Thymus (tissue), 11 donors: Measurements from ENCODE around the gene EVC. TPM values are rescaled to one million over a fixed set of nuclear protein-coding genes. Genes with fewer than 3 reads are reported as not detected.

Experiments
- DNase-seq, 9 donors: peaks; one replicate each; pipeline ENCODE4 v3.0.0-alpha.2; 2013; ENCODE audit warnings: low spot score in 9 of 9, low read depth in 6 of 9, missing footprints in 1 of 9
- H3K27ac ChIP-seq, 2 donors: one replicate each; pipeline ENCODE4 v1.5.1; 2013; ENCODE audit warnings: control low read depth in 1 of 2, low read depth in 1 of 2, low read length in 1 of 2, mild to moderate bottlenecking in 1 of 2, moderate library complexity in 1 of 2
- H3K27me3 ChIP-seq, 2 donors: one replicate each; pipeline ENCODE4 v1.5.1; 2013; ENCODE audit warnings: low read length in 1 of 2; ENCODE audit not compliant: control insufficient read depth in 2 of 2, insufficient read depth in 1 of 2
- H3K36me3 ChIP-seq, 2 donors: one replicate each; pipeline ENCODE4 v1.5.1; 2013; ENCODE audit warnings: low read length in 1 of 2, mild to moderate bottlenecking in 1 of 2, moderate library complexity in 1 of 2; ENCODE audit not compliant: control insufficient read depth in 2 of 2, insufficient read depth in 2 of 2
- H3K4me1 ChIP-seq, 2 donors: one replicate each; pipeline ENCODE4 v1.5.1; 2013; ENCODE audit warnings: low read length in 2 of 2; ENCODE audit not compliant: control insufficient read depth in 2 of 2, insufficient read depth in 2 of 2
- H3K4me3 ChIP-seq, 2 donors: one replicate each; pipeline ENCODE4 v1.5.1; 2013; ENCODE audit warnings: low read length in 2 of 2, control low read depth in 1 of 2, mild to moderate bottlenecking in 1 of 2
- H3K9me3 ChIP-seq, 2 donors: one replicate each; pipeline ENCODE4 v1.5.1; 2013; ENCODE audit warnings: low read length in 1 of 2, mild to moderate bottlenecking in 1 of 2; ENCODE audit not compliant: control insufficient read depth in 2 of 2, insufficient read depth in 1 of 2
- WGBS: extraction: QIAGEN DNeasy Blood & Tissue Kit; methylation state at CpG from one replicate; pipeline ENCODE4 v1.1.7; 2013; 5-methylcytosine and 5-hydroxymethylcytosine counted together
- polyA plus RNA-seq: library from polyadenylated mRNA; stranded (reverse); fragments of 200-250 nt; gene quantifications from one replicate; pipeline ENCODE4 v1.2.3, GENCODE V29; 2013
- total RNA-seq: library from RNA; stranded (reverse); fragments of 120-200 nt; gene quantifications from one replicate; pipeline ENCODE4 v1.2.4, GENCODE V29; 2013
- donor health status: healthy.

EVC gene
- total and polyA plus RNA-seq, 2 donors, result 1.6 to 3.1 TPM

DNA sequence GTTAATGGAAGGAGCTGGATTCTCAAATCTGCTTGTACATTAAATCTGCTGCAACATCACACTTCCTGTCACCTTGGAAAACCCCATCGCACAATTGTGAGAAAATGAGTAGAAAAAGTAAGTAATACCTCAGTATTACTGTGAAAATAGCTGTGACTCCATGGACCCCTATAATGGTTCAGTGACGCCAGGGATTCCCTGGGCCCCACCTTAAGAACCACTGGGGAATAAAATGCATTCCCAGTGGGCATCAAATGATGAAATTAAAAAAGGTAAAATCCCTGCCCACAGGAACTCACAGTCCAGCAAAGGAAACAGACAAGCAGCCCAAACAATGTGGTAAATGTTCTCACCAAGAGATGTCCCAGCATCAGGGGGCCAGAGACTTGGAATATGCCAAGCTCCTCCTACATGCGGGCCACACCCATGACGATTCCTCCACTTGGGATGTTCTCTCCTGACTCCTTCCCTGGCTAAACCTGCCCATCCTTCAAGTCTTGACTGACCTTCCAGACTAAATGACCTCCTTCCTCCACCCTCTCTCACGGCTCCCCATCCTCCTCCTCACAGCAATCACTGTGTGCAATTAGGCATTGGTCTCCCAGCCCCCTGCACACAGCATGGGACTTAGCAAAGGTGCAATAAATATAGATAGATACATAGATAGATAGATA lies 5.2 kb upstream of the EVC start:
- H3K36me3 ChIP-seq, result no peaks in the 10 kb centered on the region
- H3K4me1 ChIP-seq, result no peaks in the 10 kb centered on the region
- peaks cover 39 to 44% of the 10 kb centered on the region in 2 donors for H3K27me3 ChIP-seq
- H3K27ac ChIP-seq, result no peak overlapping the region
- H3K4me3 ChIP-seq, result no peak overlapping the region
- DNase-seq, result no peak
- H3K9me3 ChIP-seq, result no peaks in the 10 kb centered on the region
- WGBS, result 95% methylated on average over 5 of the region's 5 CpGs

- no peak overlapping the region for H3K27ac ChIP-seq
- H3K9me3 ChIP-seq, result no peaks in the 10 kb centered on the region
- H3K27me3 ChIP-seq, result peaks cover 47 to 51% of the 10 kb centered on the region in 2 donors
- H3K36me3 ChIP-seq, result no peaks in the 10 kb centered on the region
- no peak for DNase-seq
- no peak overlapping the region for H3K4me3 ChIP-seq
- WGBS, result 95% methylated on average over 11 of the region's 11 CpGs
- no peaks in the 10 kb centered on the region for H3K4me1 ChIP-seq
Observed at GRCh38 chr4:5706486-5707290, 4.3 kb upstream of the EVC start.

DNA sequence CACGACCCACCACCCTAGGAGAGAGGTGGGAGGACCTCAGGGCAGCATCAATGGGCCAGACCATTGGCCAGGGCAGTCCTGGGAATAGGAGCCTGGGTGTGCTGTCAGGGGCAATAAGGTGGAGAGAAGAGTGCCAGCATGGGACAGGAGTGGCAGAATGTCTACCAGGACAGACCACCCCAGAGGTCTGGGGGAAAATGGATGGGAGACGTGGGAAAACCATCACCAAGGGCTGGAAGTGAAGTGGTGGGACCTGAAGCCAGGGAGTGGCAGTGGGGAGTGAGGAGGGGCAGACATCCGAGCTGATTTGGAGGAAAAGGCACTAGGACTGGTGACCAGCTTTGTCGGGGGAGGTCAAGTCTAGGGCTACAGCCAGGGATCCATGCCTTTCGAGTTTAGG lies 3.6 kb upstream of the EVC start:
- no peaks in the 10 kb centered on the region for H3K4me1 ChIP-seq
- no peak overlapping the region for H3K27ac ChIP-seq
- H3K27me3 ChIP-seq, result peaks cover 54 to 58% of the 10 kb centered on the region in 2 donors
- no peaks in the 10 kb centered on the region for H3K36me3 ChIP-seq
- no peak for DNase-seq
- 62% methylated on average over 5 of the region's 5 CpGs for WGBS
- no peaks in the 10 kb centered on the region for H3K9me3 ChIP-seq
- H3K4me3 ChIP-seq, result no peak overlapping the region

GRCh38 chr4:5707778-5708448 lies 3.1 kb upstream of the EVC start:
- H3K4me1 ChIP-seq, result no peaks in the 10 kb centered on the region
- peak overlapping the region in 1 of 2 donors; percentile 21 for H3K27ac ChIP-seq
- no peaks in the 10 kb centered on the region for H3K9me3 ChIP-seq
- DNase-seq, result no peak
- peaks cover 55 to 63% of the 10 kb centered on the region in 2 donors for H3K27me3 ChIP-seq
- H3K36me3 ChIP-seq, result no peaks in the 10 kb centered on the region
- peak overlapping the region; percentile 22 for H3K4me3 ChIP-seq
- 3% methylated on average over 41 of the region's 41 CpGs for WGBS

DNA sequence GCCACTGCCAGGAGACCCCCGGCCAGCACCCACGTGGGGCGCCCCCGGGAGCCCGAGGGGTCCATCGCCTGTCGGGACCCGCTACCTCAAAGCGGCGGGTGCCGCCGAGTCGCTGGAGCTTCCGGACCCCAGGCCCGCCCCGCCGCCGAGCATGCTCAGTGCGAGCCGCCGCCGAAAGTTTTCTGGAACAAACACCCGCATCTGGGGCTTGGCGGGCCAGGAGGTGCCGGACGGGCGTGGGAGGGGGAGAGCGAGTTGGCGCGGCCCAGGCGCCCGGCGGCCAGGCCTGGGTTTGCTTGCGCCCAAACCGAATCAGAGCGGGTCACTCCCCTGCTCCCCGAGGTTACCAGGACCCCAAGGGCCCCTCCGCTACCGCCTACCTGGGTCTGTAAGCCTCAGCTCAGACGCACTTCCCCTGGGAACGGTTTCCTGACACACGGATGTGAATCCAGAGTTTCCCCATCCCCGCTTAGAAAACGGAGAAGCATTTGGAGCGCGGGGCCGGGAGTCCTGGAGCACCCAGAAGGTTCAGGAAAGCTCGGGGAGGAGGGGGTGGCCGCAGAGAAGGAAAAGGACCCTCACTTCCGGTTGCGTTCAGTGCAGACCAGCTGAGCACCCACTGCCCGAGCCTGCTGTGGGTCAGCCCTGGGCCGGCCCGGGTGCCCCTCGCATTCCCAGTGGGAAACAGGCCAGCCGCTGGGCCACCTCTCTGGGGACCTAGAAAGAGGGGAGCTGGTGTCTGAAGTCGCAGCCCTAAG lies 2.4 kb upstream of the EVC start, which contains the start of gene EVC2:
TSS of gene EVC2 (minus strand) at position 111 of the 758 bp plus-strand sequence. CDS start at position 65, 46 bp downstream.
- peaks cover 55 to 65% of the 10 kb centered on the region in 2 donors for H3K27me3 ChIP-seq
- no peaks in the 10 kb centered on the region for H3K9me3 ChIP-seq
- H3K36me3 ChIP-seq, result no peaks in the 10 kb centered on the region
- no peak for DNase-seq
- H3K4me1 ChIP-seq, result no peaks in the 10 kb centered on the region
- WGBS, result 20% methylated on average over 57 of the region's 57 CpGs
- peak within 1 kb of the TSS; percentile 5 to 21 for H3K27ac ChIP-seq
- H3K4me3 ChIP-seq, result peak within 1 kb of the TSS; percentile 22

DNA sequence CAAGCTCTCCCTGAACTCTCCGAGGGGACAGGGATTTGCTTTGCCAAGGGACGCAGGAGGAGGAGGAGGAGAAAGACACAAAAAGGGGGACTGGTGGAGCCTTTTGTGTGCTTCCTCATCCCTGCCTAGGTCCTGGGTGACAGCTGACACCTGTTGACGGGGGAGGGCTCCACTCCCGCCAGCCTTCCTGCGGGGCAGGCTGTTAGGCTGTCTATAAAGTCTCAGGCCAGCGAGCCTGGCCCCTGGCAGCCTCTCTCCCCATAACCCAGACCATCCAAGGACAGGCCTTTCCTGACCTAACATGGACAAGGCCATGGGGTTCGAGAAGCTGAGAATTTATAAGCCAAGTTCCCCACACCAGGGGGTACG lies 1.8 kb upstream of the EVC start:
- no peaks in the 10 kb centered on the region for H3K9me3 ChIP-seq
- H3K4me1 ChIP-seq, result no peaks in the 10 kb centered on the region
- H3K36me3 ChIP-seq, result no peaks in the 10 kb centered on the region
- no peak overlapping the region for H3K27ac ChIP-seq
- peaks cover 55 to 65% of the 10 kb centered on the region in 2 donors for H3K27me3 ChIP-seq
- no peak for DNase-seq
- WGBS, result 79% methylated on average over 8 of the region's 8 CpGs
- no peak overlapping the region for H3K4me3 ChIP-seq

DNA sequence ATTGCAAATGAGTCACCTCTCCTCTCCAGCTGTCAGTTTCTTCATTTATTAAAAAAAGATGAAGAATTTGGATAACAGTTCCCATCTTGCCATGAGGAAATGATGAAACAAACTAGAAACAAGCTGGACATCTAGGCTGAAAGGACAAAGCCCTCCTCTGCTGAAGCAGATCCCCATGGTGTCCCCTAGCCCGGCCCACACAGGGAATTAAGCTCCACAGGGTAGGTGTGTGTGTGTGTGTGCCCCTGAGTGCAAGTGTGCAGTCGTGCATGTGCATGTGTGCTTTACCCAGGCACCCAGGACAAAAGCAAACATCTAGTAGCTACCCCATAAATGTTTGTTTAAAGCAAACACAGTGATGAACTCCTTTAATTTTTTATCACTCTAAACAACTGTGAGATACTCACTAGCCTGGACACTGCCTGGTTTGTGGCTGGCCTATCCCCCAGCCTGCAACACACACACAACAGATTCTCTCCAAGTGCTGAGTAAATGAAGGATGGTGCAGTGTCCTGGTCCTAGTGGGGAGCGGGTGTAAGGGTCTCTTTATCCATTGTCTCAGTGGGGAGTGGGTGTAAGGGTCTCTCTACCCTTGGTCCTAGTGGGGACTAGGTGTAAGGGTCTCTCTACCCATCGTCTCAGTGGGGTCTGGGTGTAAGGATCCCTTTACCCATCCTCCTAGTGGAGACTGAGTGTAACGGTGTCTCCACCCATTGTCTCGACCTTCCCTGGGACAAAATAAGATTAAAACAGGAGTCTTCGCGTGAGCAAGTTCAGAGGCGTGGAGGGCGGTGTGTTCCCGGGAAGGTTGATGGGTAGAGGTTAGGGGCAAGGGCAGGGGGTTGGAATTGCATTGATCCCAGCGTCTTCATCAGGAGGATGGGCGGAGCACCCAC lies 688 bp upstream of the EVC start:
- Histone ChIP-seq H3K27me3 (peaks cover 55 to 65% of the 10 kb centered on the region in 2 donors), H3K27ac (no peak overlapping the region), H3K9me3 (no peaks in the 10 kb centered on the region), H3K4me1 (no peaks in the 10 kb centered on the region), H3K36me3 (no peaks in the 10 kb centered on the region), H3K4me3 (peak overlapping the region; percentile 1 to 14)
- 26% methylated on average over 13 of the region's 13 CpGs for WGBS
- DNase-seq, result no peak
